Measurements from ENCODE around the gene ZFYVE28. TPM values are rescaled to one million over a fixed set of nuclear protein-coding genes. Genes with fewer than 3 reads are reported as not detected.

ZFYVE28 gene
- total and polyA plus RNA-seq, 2 donors (not counting 1 experiment from before 2014, with no cell fraction given) = 5.8 to 12.1 TPM

- Histone ChIP-seq H3K36me3 (replicated peaks in 1 of 2; ENCODE audit: control extremely low read depth in 1 of 2, control insufficient read depth in 1 of 2, extremely low read depth in 1 of 2, insufficient read depth in 2 of 2, low read length in 1 of 2) (no peaks in the 10 kb centered on the region), H3K27ac (ENCODE audit: low read length in 2 of 2) (no peak overlapping the region), H3K4me1 (ENCODE audit: control insufficient read depth in 2 of 2, insufficient read depth in 2 of 2, low read length in 2 of 2) (peaks cover 0 to 4% of the 10 kb centered on the region in 2 donors), H3K27me3 (replicated peaks in 1 of 4; ENCODE audit: control extremely low read depth in 1 of 4, control insufficient read depth in 3 of 4, insufficient read depth in 4 of 4, low read length in 3 of 4) (peaks cover 0 to 5% (median 1%) of the 10 kb centered on the region in 4 experiments), H3K79me2 (ENCODE audit: control insufficient read depth, insufficient read depth, low read length) (no peaks in the 10 kb centered on the region), H4K20me1 (ENCODE audit: control insufficient read depth, insufficient read depth, low read length, poor library complexity, severe bottlenecking) (no peaks in the 10 kb centered on the region), H3K9me3 (ENCODE audit: control extremely low read depth in 1 of 3, control insufficient read depth in 2 of 3, insufficient read depth in 1 of 3, low read length in 2 of 3) (no peaks in the 10 kb centered on the region), H3K4me3 (ENCODE audit: control extremely low read depth in 1 of 5, extremely low read depth in 1 of 5, insufficient read depth in 1 of 5, low read depth in 2 of 5, low read length in 4 of 5) (no peak overlapping the region), H3K4me2 (replicated peaks; ENCODE audit: low read depth, low read length, poor library complexity, severe bottlenecking) (no peak overlapping the region), H2AFZ (ENCODE audit: insufficient read depth, low read depth, low read length, poor library complexity, severe bottlenecking) (no peak overlapping the region), H3K9ac (ENCODE audit: low read length) (no peak overlapping the region)
- Mint-ChIP-seq H3K27me3 (peaks cover 3% of the 10 kb centered on the region), H3K27ac (no peak overlapping the region), H3K4me3 (no peak overlapping the region), H3K4me1 (peaks cover 4% of the 10 kb centered on the region), H3K9me3 (ENCODE audit: insufficient read depth) (no peaks in the 10 kb centered on the region)
- CTCF ChIA-PET = interaction anchor here (0.7 to 7.5 kb wide), 2 partner anchors 238 to 924 kb away, joined by 3 to 54 read pairs; no protein-coding TSS in a partner anchor
- peak; percentile 6 for DNase-seq
- POLR2A ChIA-PET = interaction anchor here (0.5 to 0.7 kb wide), 2 partner anchors 47 to 256 kb away, joined by 3 to 13 read pairs; no protein-coding TSS in a partner anchor
- intact Hi-C loops (cut with micrococcal nuclease) = no loop called here
- WGBS (ENCODE audit: insufficient coverage) = 95% methylated on average over 18 of the region's 24 CpGs
- no peak for ATAC-seq (ENCODE audit: low read depth)
- TF ChIP-seq, protein P1, sequence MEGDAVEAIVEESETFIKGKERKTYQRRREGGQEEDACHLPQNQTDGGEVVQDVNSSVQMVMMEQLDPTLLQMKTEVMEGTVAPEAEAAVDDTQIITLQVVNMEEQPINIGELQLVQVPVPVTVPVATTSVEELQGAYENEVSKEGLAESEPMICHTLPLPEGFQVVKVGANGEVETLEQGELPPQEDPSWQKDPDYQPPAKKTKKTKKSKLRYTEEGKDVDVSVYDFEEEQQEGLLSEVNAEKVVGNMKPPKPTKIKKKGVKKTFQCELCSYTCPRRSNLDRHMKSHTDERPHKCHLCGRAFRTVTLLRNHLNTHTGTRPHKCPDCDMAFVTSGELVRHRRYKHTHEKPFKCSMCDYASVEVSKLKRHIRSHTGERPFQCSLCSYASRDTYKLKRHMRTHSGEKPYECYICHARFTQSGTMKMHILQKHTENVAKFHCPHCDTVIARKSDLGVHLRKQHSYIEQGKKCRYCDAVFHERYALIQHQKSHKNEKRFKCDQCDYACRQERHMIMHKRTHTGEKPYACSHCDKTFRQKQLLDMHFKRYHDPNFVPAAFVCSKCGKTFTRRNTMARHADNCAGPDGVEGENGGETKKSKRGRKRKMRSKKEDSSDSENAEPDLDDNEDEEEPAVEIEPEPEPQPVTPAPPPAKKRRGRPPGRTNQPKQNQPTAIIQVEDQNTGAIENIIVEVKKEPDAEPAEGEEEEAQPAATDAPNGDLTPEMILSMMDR (IDR thresholded peaks at IDR 0.05) = no peak
- no peak for TF ChIP-seq EZH2 (IDR thresholded peaks at IDR 0.05; ENCODE audit: borderline replicate concordance, insufficient read depth, low read depth, low read length, poor library complexity, severe bottlenecking)
Measured at GRCh38 chr4:2457481-2458295, 39.2 kb upstream of the ZFYVE28 start.

Measured in B cell (primary cell).